Activated CD4-positive, alpha-beta T cell treated with anti-CD3 and anti-CD28 coated beads, Interleukin-2, Interleukin-4, amounts not matched to agents 100 ng/mL and 50 ng/mL, durations not matched to agents 16 hours and 8 hours (primary cell): ENCODE results near the gene STARD9.

Experiments
- DNase-seq: peaks from one replicate; pipeline ENCODE4 v3.0.0-alpha.2; 2020; ENCODE audit warnings: low spot score

STARD9 gene

GRCh38 chr15:42627485-42627884, 52.1 kb downstream of the STARD9 start:
- no peak for DNase-seq

GRCh38 chr15:42628761-42629160, 53.4 kb downstream of the STARD9 start:
- DNase-seq: no peak

- no peak for DNase-seq
Observed at GRCh38 chr15:42632105-42632675, 56.8 kb downstream of the STARD9 start.

- DNase-seq: no peak
Observed at GRCh38 chr15:42640109-42640508, 64.7 kb downstream of the STARD9 start.

- peak; percentile 79 for DNase-seq
Observed at GRCh38 chr15:42650208-42651066, 75.0 kb downstream of the STARD9 start.

- no peak for DNase-seq
Observed at GRCh38 chr15:42665827-42666226, 90.4 kb downstream of the STARD9 start.

GRCh38 chr15:42667855-42668254, 92.4 kb downstream of the STARD9 start:
- DNase-seq: no peak

- DNase-seq: no peak
Observed at GRCh38 chr15:42670451-42670850, 95.0 kb downstream of the STARD9 start.

GRCh38 chr15:42672444-42672843, 97.0 kb downstream of the STARD9 start:
- DNase-seq: no peak

GRCh38 chr15:42674472-42674871, 99.1 kb downstream of the STARD9 start:
- DNase-seq: no peak

- DNase-seq: no peak
Observed at GRCh38 chr15:42675021-42675420, 99.6 kb downstream of the STARD9 start.

- no peak for DNase-seq
Observed at GRCh38 chr15:42679285-42680141, 104.1 kb downstream of the STARD9 start.

- peak; percentile 86 for DNase-seq
Observed at GRCh38 chr15:42680142-42680482, 104.7 kb downstream of the STARD9 start.

- DNase-seq: no peak
Observed at GRCh38 chr15:42681119-42681518, 105.7 kb downstream of the STARD9 start.

GRCh38 chr15:42686281-42686680, 110.9 kb downstream of the STARD9 start:
- no peak for DNase-seq

- no peak for DNase-seq
Observed at GRCh38 chr15:42687740-42688139, 112.3 kb downstream of the STARD9 start.

- DNase-seq: no peak
Observed at GRCh38 chr15:42688301-42688700, 112.9 kb downstream of the STARD9 start.

GRCh38 chr15:42691308-42691707, 115.9 kb downstream of the STARD9 start:
- DNase-seq: peak; percentile 15

GRCh38 chr15:42691770-42692169, 116.4 kb downstream of the STARD9 start:
- no peak for DNase-seq

GRCh38 chr15:42692536-42692935, 117.1 kb downstream of the STARD9 start:
- DNase-seq: no peak

- no peak for DNase-seq
Observed at GRCh38 chr15:42692997-42693396, 117.6 kb downstream of the STARD9 start.

- no peak for DNase-seq
Observed at GRCh38 chr15:42693496-42693895, 118.1 kb downstream of the STARD9 start.

GRCh38 chr15:42693942-42694341, 118.5 kb downstream of the STARD9 start:
- DNase-seq: no peak
